HepG2 (cell line): ENCODE data around the gene SLC25A44. TPM values are rescaled to one million over a fixed set of nuclear protein-coding genes. Genes with fewer than 3 reads are reported as not detected.

Experiments used
- ATAC-seq: fragments of 200-7000 bp; cut with Tn5 transposase; 3 replicates; pipeline ENCODE4 v1.9.1; 2020; ENCODE audit warnings: mild to moderate bottlenecking, moderate library complexity
- BruUV-seq: library from RNA; stranded (reverse); fragments of 400-500 nt; replicated peaks from 2 replicates; lab custom pipeline; 2021; lab: Mats Ljungman, UMichigan
- CTCF ChIA-PET: fragments of 300-600 bp; formaldehyde crosslinking; extraction: SDS; loops from one replicate; lab custom pipeline; 2021; ENCODE audit warnings: low total read pairs, inconsistent platforms, low intra/inter-chr PET ratio; lab: Yijun Ruan, JAX
- POLR2A ChIA-PET: fragments of 350-600 bp; sonication (Branson Sonifier 250); formaldehyde crosslinking; loops from one replicate; lab custom pipeline; 2020; ENCODE audit warnings: antibody characterized with exemption, inconsistent platforms; lab: Yijun Ruan, JAX
- DNase-seq: peaks from one replicate; pipeline ENCODE4 v3.0.0-alpha.2; 2015; ENCODE audit warnings: low spot score
- FAIRE-seq: peaks from 3 replicates; lab custom pipeline; 2011; peaks lifted over from hg19 to GRCh38; lab: Jason Lieb, UNC
- H2AFZ ChIP-seq: one replicate; pipeline ENCODE4 v1.6.1; 2011; ENCODE audit warnings: low read length, inconsistent platforms
- H3K27ac ChIP-seq: fragments of 300-600 bp; 3 replicates; pipeline ENCODE4 v1.8.0; 2011; ENCODE audit warnings: mixed run types, mild to moderate bottlenecking, mixed read lengths, low read length, inconsistent platforms; ENCODE audit not compliant: insufficient read depth; ENCODE audit errors: extremely low read length
- H3K27me3 ChIP-seq, 2 experiments: fragments of 200-600 bp in 1 of 2; 2 replicates in 1 of 2; 3 replicates in 1 of 2; pipeline versions ENCODE4 v1.6.0 to v1.8.0; 2011; ENCODE audit warnings: low read length in 2 of 2, mild to moderate bottlenecking in 2 of 2, moderate library complexity in 2 of 2, inconsistent platforms in 1 of 2; ENCODE audit not compliant: insufficient read depth in 2 of 2, control insufficient read depth in 1 of 2
- H3K36me3 ChIP-seq, 2 experiments: fragments of 200-600 bp in 1 of 2; replicated peaks in 1 of 2; 2 replicates in 1 of 2; 3 replicates in 1 of 2; pipeline versions ENCODE4 v1.5.1 to v1.8.0; 2011; ENCODE audit warnings: low read length in 2 of 2, inconsistent platforms in 1 of 2; ENCODE audit not compliant: insufficient read depth in 2 of 2, control insufficient read depth in 1 of 2
- H3K4me1 ChIP-seq: 2 replicates; pipeline ENCODE4 v1.5.1; 2012; ENCODE audit warnings: low read length, inconsistent platforms; ENCODE audit not compliant: insufficient read depth
- H3K4me2 ChIP-seq: 2 replicates; pipeline ENCODE4 v1.6.0; 2011; ENCODE audit warnings: low read depth, low read length, inconsistent platforms
- H3K4me3 ChIP-seq, 3 experiments: fragments of 200-600 bp in 1 of 3; sonication (generic), shearing (Covaris generic) in 1 of 3; replicated peaks in 1 of 3; 2 replicates each; pipeline ENCODE4 v1.5.1; 2011 to 2016; ENCODE audit warnings: low read length in 3 of 3, inconsistent platforms in 2 of 3, low read depth in 2 of 3, mild to moderate bottlenecking in 2 of 3, control low read depth in 1 of 3, mixed read lengths in 1 of 3; ENCODE audit not compliant: insufficient read depth in 1 of 3
- H3K79me2 ChIP-seq: one replicate; pipeline ENCODE4 v1.6.1; 2011; ENCODE audit warnings: low read length, inconsistent platforms; ENCODE audit not compliant: insufficient read depth
- H3K9ac ChIP-seq: 2 replicates; pipeline ENCODE4 v1.6.0; 2011; ENCODE audit warnings: mild to moderate bottlenecking, low read depth, low read length, inconsistent platforms; ENCODE audit not compliant: insufficient read depth
- H3K9me3 ChIP-seq: 2 replicates; pipeline ENCODE4 v1.5.1; 2012; ENCODE audit warnings: mild to moderate bottlenecking, low read length
- H4K20me1 ChIP-seq: 2 replicates; pipeline ENCODE4 v1.6.0; 2011; ENCODE audit warnings: inconsistent platforms, mild to moderate bottlenecking, low read length, moderate library complexity; ENCODE audit not compliant: insufficient read depth
- AGO2 ChIP-seq: fragments of 200-400 bp; formaldehyde crosslinking; optimal IDR thresholded peaks from 2 replicates; pipeline ENCODE3; 2017; ENCODE audit warnings: mild to moderate bottlenecking, low read depth, low read length, moderate library complexity
- HNRNPLL ChIP-seq: fragments of 200-400 bp; formaldehyde crosslinking; IDR thresholded peaks from 2 replicates; pipeline ENCODE4 v1.6.1; 2017; ENCODE audit warnings: mild to moderate bottlenecking, low read depth, low read length; ENCODE audit not compliant: poor library complexity, severe bottlenecking
- POLR2AphosphoS2 ChIP-seq: IDR thresholded peaks from 2 replicates; pipeline ENCODE4 v1.6.1; 2011; ENCODE audit warnings: low read depth, low read length, improper control_type of control experiment
- SIX1 ChIP-seq: sonication (generic); formaldehyde crosslinking; IDR thresholded peaks from 2 replicates; pipeline ENCODE4 v1.4.0; 2020; ENCODE audit warnings: missing genetic modification reagents, borderline replicate concordance
- YEATS4 ChIP-seq: sonication (generic); formaldehyde crosslinking; IDR thresholded peaks from 2 replicates; pipeline ENCODE4 v1.4.0; 2020; ENCODE audit warnings: missing genetic modification reagents, borderline replicate concordance
- ZFAT ChIP-seq: sonication (generic); formaldehyde crosslinking; conservative IDR thresholded peaks from 2 replicates; pipeline ENCODE4 v1.8.1; 2023; ENCODE audit warnings: missing genetic modification reagents, inconsistent platforms
- ZNF766 ChIP-seq: sonication (generic); formaldehyde crosslinking; IDR thresholded peaks from 2 replicates; pipeline ENCODE4 v1.5.0; 2020; ENCODE audit warnings: missing genetic modification reagents, borderline replicate concordance
- ZNF780A ChIP-seq: sonication (generic); formaldehyde crosslinking; IDR thresholded peaks from 2 replicates; pipeline ENCODE4 v1.8.0; 2022; ENCODE audit warnings: mild to moderate bottlenecking, missing genetic modification reagents, moderate library complexity
- WGBS: methylation state at CpG from one replicate; pipeline ENCODE4 v1.1.6; 2017; ENCODE audit warnings: low lambda C conversion rate; 5-methylcytosine and 5-hydroxymethylcytosine counted together
- in situ Hi-C: cut with HindIII; loops from 2 replicates; pipeline ENCODE4 v1.10.0; 2017; ENCODE audit warnings: low pct_unique_long_range_greater_than_20kb; ENCODE audit not compliant: extremely low pct_ligation_motif_present
- intact Hi-C: fragments of 100-400 bp; cut with micrococcal nuclease; formaldehyde crosslinking; loops from one replicate; pipeline ENCODE4 v1.10.0; 2022; ENCODE audit not compliant: unreplicated experiment
- polyA plus RNA-seq, 8 experiments: library from polyadenylated mRNA; depleted of rRNA in 3 of 8; stranded (reverse) in 7 of 8; unstranded in 1 of 8; fragments of >200 nt; fragmentation: Illumina TruSeq in 4 of 8; extraction: Trizol in 4 of 8; gene quantifications; 2 replicates each; pipeline versions ENCODE4 v1.2.1 to v1.2.3, GENCODE V29; 2011 to 2016; ENCODE audit warnings: low read depth in 4 of 8, missing spikeins in 1 of 8, mixed read lengths in 1 of 8; ENCODE audit not compliant: insufficient read depth in 1 of 8
- total RNA-seq, 5 experiments: library from RNA; depleted of rRNA; stranded (reverse); fragments of >200 nt; fragmentation: Illumina TruSeq; extraction: Trizol; gene quantifications; 2 replicates each; pipeline ENCODE4 v1.2.3, GENCODE V29; 2016; ENCODE audit warnings: low read depth in 1 of 5
- TF ChIP-seq, protein P1 (sequence below): IDR thresholded peaks from 2 replicates; pipeline ENCODE4 v1.6.1; 2016; ENCODE audit warnings: low read depth, borderline replicate concordance
- TF ChIP-seq, protein P2 (sequence below): sonication (generic); formaldehyde crosslinking; IDR thresholded peaks from 2 replicates; pipeline ENCODE4 v1.4.0; 2020; ENCODE audit warnings: missing genetic modification reagents; ENCODE audit errors: not compliant biosample characterization
- TF ChIP-seq, protein P3 (sequence below): sonication (generic); formaldehyde crosslinking; IDR thresholded peaks from 2 replicates; pipeline ENCODE4 v1.4.0; 2020; ENCODE audit warnings: mild to moderate bottlenecking, missing genetic modification reagents
- TF ChIP-seq, protein P4 (sequence below): sonication (generic); formaldehyde crosslinking; IDR thresholded peaks from 2 replicates; pipeline ENCODE4 v1.8.1; 2023; ENCODE audit warnings: mild to moderate bottlenecking, missing genetic modification reagents

SLC25A44 gene
- total and polyA plus RNA-seq, 2 of the 13 experiments (the other 11 are each of a cell fraction or from before 2014, with no cell fraction given) = 10.7 to 13.4 TPM

DNA sequence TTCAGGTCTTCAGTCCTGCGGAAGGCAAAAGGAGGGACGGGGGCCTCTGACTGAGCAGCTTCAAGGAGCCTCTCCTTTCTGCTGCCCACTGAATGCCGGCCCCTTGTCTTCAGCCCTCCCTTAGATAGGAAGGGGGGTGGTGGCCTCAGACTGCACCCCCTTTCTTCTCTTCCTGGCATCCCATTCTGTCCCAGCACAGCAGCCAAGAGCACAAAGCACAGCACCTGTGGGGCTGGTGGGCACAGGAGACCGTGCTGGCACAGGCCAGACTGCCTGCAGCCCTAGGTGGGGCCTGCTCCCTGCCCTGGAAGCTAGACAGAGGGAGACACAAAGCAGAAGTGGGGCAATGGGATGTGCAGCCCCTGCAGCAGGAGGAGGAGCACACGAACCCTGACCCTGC lies 55.7 kb downstream of the SLC25A44 start:
- intact Hi-C loops = no loop called here
- no peak for FAIRE-seq
- CTCF ChIA-PET = no interaction called here

DNA sequence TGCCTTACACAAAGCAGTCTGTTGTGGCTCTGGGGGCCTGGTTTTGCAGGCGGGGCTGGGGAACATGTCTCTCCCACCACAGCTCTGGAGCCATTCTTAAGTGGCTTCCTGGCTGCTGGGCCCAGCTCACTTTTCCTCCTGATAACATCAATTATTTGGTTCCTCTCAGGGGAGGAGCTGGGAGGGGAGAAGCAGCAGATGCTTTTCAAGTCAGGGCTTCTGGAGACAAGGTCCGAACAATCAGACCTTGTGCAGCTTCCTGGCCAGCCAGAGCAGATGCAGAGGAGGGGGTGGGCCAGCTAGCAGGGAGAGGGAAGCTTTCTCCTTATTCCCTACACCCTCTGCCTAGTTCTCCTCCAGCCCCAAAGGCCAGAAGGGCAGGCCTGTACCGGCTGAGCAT lies 57.6 kb downstream of the SLC25A44 start:
- no peaks in the 10 kb centered on the region for H4K20me1 ChIP-seq
- peaks cover 32 to 60% of the 10 kb centered on the region in 2 experiments; a peak in 4 of 5 replicates for H3K36me3 ChIP-seq
- WGBS = 89% methylated on average over 2 of the region's 3 CpGs
- DNase-seq = no peak
- no peaks in the 10 kb centered on the region for H3K79me2 ChIP-seq
- no peaks in the 10 kb centered on the region for H3K27me3 ChIP-seq
- BruUV-seq = no TSS peak
- no peak for ATAC-seq
- CTCF ChIA-PET = no interaction called here
- no peak overlapping the region for H3K9ac ChIP-seq
- FAIRE-seq = no peak
- H3K4me1 ChIP-seq = peaks cover 18% of the 10 kb centered on the region
- POLR2A ChIA-PET = no interaction called here
- H3K4me2 ChIP-seq = no peak overlapping the region
- H3K4me3 ChIP-seq = no peak overlapping the region
- intact Hi-C loops = no loop called here
- in situ Hi-C loops = no loop called here
- no peak overlapping the region for H3K27ac ChIP-seq
- H3K9me3 ChIP-seq = no peaks in the 10 kb centered on the region
- no peak overlapping the region for H2AFZ ChIP-seq
- no peak for TF ChIP-seq ZFAT
- TF ChIP-seq, protein P1, sequence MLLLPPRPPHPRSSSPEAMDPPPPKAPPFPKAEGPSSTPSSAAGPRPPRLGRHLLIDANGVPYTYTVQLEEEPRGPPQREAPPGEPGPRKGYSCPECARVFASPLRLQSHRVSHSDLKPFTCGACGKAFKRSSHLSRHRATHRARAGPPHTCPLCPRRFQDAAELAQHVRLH (CRISPR knock-in tag) = no peak
- TF ChIP-seq, protein P2, sequence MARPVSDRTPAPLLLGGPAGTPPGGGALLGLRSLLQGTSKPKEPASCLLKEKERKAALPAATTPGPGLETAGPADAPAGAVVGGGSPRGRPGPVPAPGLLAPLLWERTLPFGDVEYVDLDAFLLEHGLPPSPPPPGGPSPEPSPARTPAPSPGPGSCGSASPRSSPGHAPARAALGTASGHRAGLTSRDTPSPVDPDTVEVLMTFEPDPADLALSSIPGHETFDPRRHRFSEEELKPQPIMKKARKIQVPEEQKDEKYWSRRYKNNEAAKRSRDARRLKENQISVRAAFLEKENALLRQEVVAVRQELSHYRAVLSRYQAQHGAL = no peak
- TF ChIP-seq ZNF766 (CRISPR knock-in tag) = no peak
- no peak for TF ChIP-seq HNRNPLL
- TF ChIP-seq YEATS4 (CRISPR knock-in tag) = no peak
- TF ChIP-seq, protein P3, sequence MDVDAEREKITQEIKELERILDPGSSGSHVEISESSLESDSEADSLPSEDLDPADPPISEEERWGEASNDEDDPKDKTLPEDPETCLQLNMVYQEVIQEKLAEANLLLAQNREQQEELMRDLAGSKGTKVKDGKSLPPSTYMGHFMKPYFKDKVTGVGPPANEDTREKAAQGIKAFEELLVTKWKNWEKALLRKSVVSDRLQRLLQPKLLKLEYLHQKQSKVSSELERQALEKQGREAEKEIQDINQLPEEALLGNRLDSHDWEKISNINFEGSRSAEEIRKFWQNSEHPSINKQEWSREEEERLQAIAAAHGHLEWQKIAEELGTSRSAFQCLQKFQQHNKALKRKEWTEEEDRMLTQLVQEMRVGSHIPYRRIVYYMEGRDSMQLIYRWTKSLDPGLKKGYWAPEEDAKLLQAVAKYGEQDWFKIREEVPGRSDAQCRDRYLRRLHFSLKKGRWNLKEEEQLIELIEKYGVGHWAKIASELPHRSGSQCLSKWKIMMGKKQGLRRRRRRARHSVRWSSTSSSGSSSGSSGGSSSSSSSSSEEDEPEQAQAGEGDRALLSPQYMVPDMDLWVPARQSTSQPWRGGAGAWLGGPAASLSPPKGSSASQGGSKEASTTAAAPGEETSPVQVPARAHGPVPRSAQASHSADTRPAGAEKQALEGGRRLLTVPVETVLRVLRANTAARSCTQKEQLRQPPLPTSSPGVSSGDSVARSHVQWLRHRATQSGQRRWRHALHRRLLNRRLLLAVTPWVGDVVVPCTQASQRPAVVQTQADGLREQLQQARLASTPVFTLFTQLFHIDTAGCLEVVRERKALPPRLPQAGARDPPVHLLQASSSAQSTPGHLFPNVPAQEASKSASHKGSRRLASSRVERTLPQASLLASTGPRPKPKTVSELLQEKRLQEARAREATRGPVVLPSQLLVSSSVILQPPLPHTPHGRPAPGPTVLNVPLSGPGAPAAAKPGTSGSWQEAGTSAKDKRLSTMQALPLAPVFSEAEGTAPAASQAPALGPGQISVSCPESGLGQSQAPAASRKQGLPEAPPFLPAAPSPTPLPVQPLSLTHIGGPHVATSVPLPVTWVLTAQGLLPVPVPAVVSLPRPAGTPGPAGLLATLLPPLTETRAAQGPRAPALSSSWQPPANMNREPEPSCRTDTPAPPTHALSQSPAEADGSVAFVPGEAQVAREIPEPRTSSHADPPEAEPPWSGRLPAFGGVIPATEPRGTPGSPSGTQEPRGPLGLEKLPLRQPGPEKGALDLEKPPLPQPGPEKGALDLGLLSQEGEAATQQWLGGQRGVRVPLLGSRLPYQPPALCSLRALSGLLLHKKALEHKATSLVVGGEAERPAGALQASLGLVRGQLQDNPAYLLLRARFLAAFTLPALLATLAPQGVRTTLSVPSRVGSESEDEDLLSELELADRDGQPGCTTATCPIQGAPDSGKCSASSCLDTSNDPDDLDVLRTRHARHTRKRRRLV = no peak
- no peak for TF ChIP-seq ZNF780A
- no peak for TF ChIP-seq POLR2AphosphoS2
- TF ChIP-seq, protein P4, sequence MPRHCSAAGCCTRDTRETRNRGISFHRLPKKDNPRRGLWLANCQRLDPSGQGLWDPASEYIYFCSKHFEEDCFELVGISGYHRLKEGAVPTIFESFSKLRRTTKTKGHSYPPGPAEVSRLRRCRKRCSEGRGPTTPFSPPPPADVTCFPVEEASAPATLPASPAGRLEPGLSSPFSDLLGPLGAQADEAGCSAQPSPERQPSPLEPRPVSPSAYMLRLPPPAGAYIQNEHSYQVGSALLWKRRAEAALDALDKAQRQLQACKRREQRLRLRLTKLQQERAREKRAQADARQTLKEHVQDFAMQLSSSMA (CRISPR knock-in tag) = no peak

More for the DNA sequence above, 55.7 kb downstream of the SLC25A44 start:
- BruUV-seq = no TSS peak
- Histone ChIP-seq H3K9me3 (no peaks in the 10 kb centered on the region), H4K20me1 (no peaks in the 10 kb centered on the region), H3K4me1 (peaks cover 34% of the 10 kb centered on the region), H2AFZ (no peak overlapping the region), H3K79me2 (no peaks in the 10 kb centered on the region), H3K9ac (no peak overlapping the region), H3K27ac (no peak overlapping the region), H3K4me3 (no peak overlapping the region), H3K36me3 (peaks cover 28 to 51% of the 10 kb centered on the region in 2 experiments; a peak in 4 of 5 replicates), H3K4me2 (no peak overlapping the region), H3K27me3 (no peaks in the 10 kb centered on the region)
- no peak for TF ChIP-seq SIX1 (CRISPR knock-in tag)
- TF ChIP-seq AGO2 = peak; percentile 68
- no peak for ATAC-seq
- POLR2A ChIA-PET = no interaction called here
- in situ Hi-C loops = no loop called here
- 94% methylated on average over 4 of the region's 5 CpGs for WGBS
- DNase-seq = no peak
